Trophoblast cell (in vitro differentiated cells and primary cell): ENCODE results near the gene PBXIP1. TPM values are rescaled to one million over a fixed set of nuclear protein-coding genes. Genes with fewer than 3 reads are reported as not detected.

Experiments
- DNase-seq, 2 donors: peaks; one replicate each; pipeline ENCODE4 v3.0.0-alpha.2; 2016
- H2AFZ ChIP-seq: 2 replicates; pipeline ENCODE4 v1.6.1; 2013; ENCODE audit warnings: low read length, moderate library complexity, mild to moderate bottlenecking; ENCODE audit not compliant: insufficient read depth, poor library complexity
- H2AK5ac ChIP-seq: 2 replicates; pipeline ENCODE4 v1.6.1; 2013; ENCODE audit warnings: mild to moderate bottlenecking, low read length
- H2BK120ac ChIP-seq: 2 replicates; pipeline ENCODE4 v1.6.1; 2013; ENCODE audit warnings: low read length, mild to moderate bottlenecking, moderate library complexity; ENCODE audit not compliant: insufficient read depth, poor library complexity
- H2BK12ac ChIP-seq: 2 replicates; pipeline ENCODE4 v1.6.1; 2013; ENCODE audit warnings: mild to moderate bottlenecking, low read length, moderate library complexity
- H2BK5ac ChIP-seq: 2 replicates; pipeline ENCODE4 v1.6.1; 2013; ENCODE audit warnings: low read length, low read depth, moderate library complexity, mild to moderate bottlenecking; ENCODE audit not compliant: poor library complexity
- H3K14ac ChIP-seq: 2 replicates; pipeline ENCODE4 v1.6.1; 2013; ENCODE audit warnings: mild to moderate bottlenecking, low read length
- H3K18ac ChIP-seq: 2 replicates; pipeline ENCODE4 v1.6.1; 2013; ENCODE audit warnings: mild to moderate bottlenecking, low read length
- H3K23ac ChIP-seq: 2 replicates; pipeline ENCODE4 v1.6.1; 2013; ENCODE audit warnings: low read length
- H3K27ac ChIP-seq: 2 replicates; pipeline ENCODE4 v1.5.1; 2013; ENCODE audit warnings: low read depth, mild to moderate bottlenecking, inconsistent platforms, low read length, moderate library complexity
- H3K27me3 ChIP-seq: 2 replicates; pipeline ENCODE4 v1.6.1; 2013; ENCODE audit warnings: inconsistent platforms, mild to moderate bottlenecking, low read length, moderate library complexity; ENCODE audit not compliant: insufficient read depth
- H3K36me3 ChIP-seq, 2 experiments: 1 replicate in 1 of 2; 2 replicates in 1 of 2; pipeline ENCODE4 v1.6.1; 2013; ENCODE audit warnings: low read length in 2 of 2, mild to moderate bottlenecking in 2 of 2, moderate library complexity in 1 of 2; ENCODE audit not compliant: insufficient read depth in 2 of 2, control insufficient read depth in 1 of 2
- H3K4ac ChIP-seq: 2 replicates; pipeline ENCODE4 v1.6.1; 2013; ENCODE audit warnings: low read depth, mild to moderate bottlenecking, low read length, moderate library complexity
- H3K4me1 ChIP-seq, 2 experiments: 1 replicate in 1 of 2; 2 replicates in 1 of 2; pipeline ENCODE4 v1.6.1; 2013; ENCODE audit warnings: low read length in 2 of 2, mild to moderate bottlenecking in 2 of 2, moderate library complexity in 1 of 2; ENCODE audit not compliant: insufficient read depth in 2 of 2, control insufficient read depth in 1 of 2
- H3K4me2 ChIP-seq: 2 replicates; pipeline ENCODE4 v1.6.1; 2013; ENCODE audit warnings: inconsistent platforms, mild to moderate bottlenecking, low read length, moderate library complexity
- H3K4me3 ChIP-seq: 2 replicates; pipeline ENCODE4 v1.5.1; 2013; ENCODE audit warnings: mild to moderate bottlenecking, low read depth, low read length, inconsistent platforms
- H3K79me1 ChIP-seq: one replicate; pipeline ENCODE4 v1.6.1; 2013; ENCODE audit warnings: low read length
- H3K79me2 ChIP-seq: 2 replicates; pipeline ENCODE4 v1.6.1; 2013; ENCODE audit warnings: low read length, mild to moderate bottlenecking; ENCODE audit not compliant: control insufficient read depth, insufficient read depth, poor library complexity
- H3K9ac ChIP-seq: 2 replicates; pipeline ENCODE4 v1.6.1; 2013; ENCODE audit warnings: mild to moderate bottlenecking, low read length
- H3K9me3 ChIP-seq: 2 replicates; pipeline ENCODE4 v1.6.1; 2013; ENCODE audit warnings: low read depth, mild to moderate bottlenecking, control low read depth, inconsistent platforms, low read length; ENCODE audit not compliant: insufficient read depth
- H4K12ac ChIP-seq: 2 replicates; pipeline ENCODE4 v1.6.1; 2013; ENCODE audit warnings: low read depth, mild to moderate bottlenecking, low read length, moderate library complexity
- H4K8ac ChIP-seq: 2 replicates; pipeline ENCODE4 v1.6.1; 2013; ENCODE audit warnings: low read depth, mild to moderate bottlenecking, low read length, moderate library complexity
- H4K91ac ChIP-seq: one replicate; pipeline ENCODE4 v1.6.1; 2013; ENCODE audit warnings: low read depth, mild to moderate bottlenecking, low read length, moderate library complexity
- WGBS: extraction: QIAGEN DNeasy Blood & Tissue Kit; methylation state at CpG from one replicate; pipeline ENCODE4 v1.1.7; 2013; ENCODE audit warnings: missing lambda C conversion rate; ENCODE audit not compliant: insufficient read length, insufficient coverage; ENCODE audit errors: extremely low coverage; 5-methylcytosine and 5-hydroxymethylcytosine counted together
- polyA plus RNA-seq: library from polyadenylated mRNA; stranded (reverse); fragments of 200-250 nt; gene quantifications from 2 replicates; pipeline ENCODE4 v1.2.3, GENCODE V29; 2013

Gene PBXIP1, protein sequence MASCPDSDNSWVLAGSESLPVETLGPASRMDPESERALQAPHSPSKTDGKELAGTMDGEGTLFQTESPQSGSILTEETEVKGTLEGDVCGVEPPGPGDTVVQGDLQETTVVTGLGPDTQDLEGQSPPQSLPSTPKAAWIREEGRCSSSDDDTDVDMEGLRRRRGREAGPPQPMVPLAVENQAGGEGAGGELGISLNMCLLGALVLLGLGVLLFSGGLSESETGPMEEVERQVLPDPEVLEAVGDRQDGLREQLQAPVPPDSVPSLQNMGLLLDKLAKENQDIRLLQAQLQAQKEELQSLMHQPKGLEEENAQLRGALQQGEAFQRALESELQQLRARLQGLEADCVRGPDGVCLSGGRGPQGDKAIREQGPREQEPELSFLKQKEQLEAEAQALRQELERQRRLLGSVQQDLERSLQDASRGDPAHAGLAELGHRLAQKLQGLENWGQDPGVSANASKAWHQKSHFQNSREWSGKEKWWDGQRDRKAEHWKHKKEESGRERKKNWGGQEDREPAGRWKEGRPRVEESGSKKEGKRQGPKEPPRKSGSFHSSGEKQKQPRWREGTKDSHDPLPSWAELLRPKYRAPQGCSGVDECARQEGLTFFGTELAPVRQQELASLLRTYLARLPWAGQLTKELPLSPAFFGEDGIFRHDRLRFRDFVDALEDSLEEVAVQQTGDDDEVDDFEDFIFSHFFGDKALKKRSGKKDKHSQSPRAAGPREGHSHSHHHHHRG
- 24.7 and 25.5 TPM in 2 replicates for polyA plus RNA-seq

- Histone ChIP-seq H3K18ac (peak within 1 kb of the TSS; percentile 54), H3K79me2 (no peaks in the 10 kb centered on the region), H3K9me3 (no peaks in the 10 kb centered on the region), H4K12ac (peak within 1 kb of the TSS; percentile 61), H3K4me3 (peak within 1 kb of the TSS; percentile 68), H4K91ac (peak within 1 kb of the TSS; percentile 40), H3K14ac (peak within 1 kb of the TSS; percentile 47), H3K4me1 (peaks cover 15 to 22% of the 10 kb centered on the region in 2 experiments), H2AFZ (peak within 1 kb of the TSS; percentile 48), H2BK12ac (no peak within 1 kb of the TSS), H2BK120ac (peak within 1 kb of the TSS; percentile 29), H3K4me2 (peak within 1 kb of the TSS; percentile 99), H3K79me1 (peaks cover 2% of the 10 kb centered on the region), H3K27ac (peak within 1 kb of the TSS; percentile 61), H2AK5ac (no peak within 1 kb of the TSS), H4K8ac (peak within 1 kb of the TSS; percentile 69), H3K23ac (no peak within 1 kb of the TSS), H3K36me3 (peaks cover 17 to 20% of the 10 kb centered on the region in 2 experiments), H3K27me3 (no peaks in the 10 kb centered on the region), H3K9ac (peak within 1 kb of the TSS; percentile 89), H2BK5ac (peak within 1 kb of the TSS; percentile 23), H3K4ac (no peak within 1 kb of the TSS)
- no CpG with 5 or more reads among the region's 18 CpGs for WGBS
- DNase-seq, result peak; percentile 83 to 96
Measured at GRCh38 chr1:154955718-154956543, at the start of gene PBXIP1. Gene PBXIP1, minus strand, starts transcription at chr1:154956099. Its CDS starts 2,378 bp downstream, at chr1:154953721.

GRCh38 chr1:155005076-155006011 lies 49.4 kb upstream of the PBXIP1 start:
- Histone ChIP-seq H3K23ac (no peak overlapping the region), H3K9ac (no peak overlapping the region), H3K4me3 (no peak overlapping the region), H2BK120ac (no peak overlapping the region), H3K4me2 (no peak overlapping the region), H3K79me1 (peaks cover 31% of the 10 kb centered on the region), H3K4me1 (peaks cover 15 to 20% of the 10 kb centered on the region in 2 experiments), H2AK5ac (no peak overlapping the region), H4K91ac (no peak overlapping the region), H3K4ac (peak overlapping the region; percentile 60), H2BK5ac (no peak overlapping the region), H3K27me3 (no peaks in the 10 kb centered on the region), H3K36me3 (peaks cover 0 to 7% of the 10 kb centered on the region in 2 experiments), H3K9me3 (no peaks in the 10 kb centered on the region), H4K12ac (no peak overlapping the region), H2BK12ac (no peak overlapping the region), H3K27ac (no peak overlapping the region), H3K14ac (no peak overlapping the region), H3K18ac (no peak overlapping the region), H2AFZ (no peak overlapping the region), H4K8ac (no peak overlapping the region), H3K79me2 (peaks cover 20% of the 10 kb centered on the region)
- no peak for DNase-seq
- WGBS, result no CpG with 5 or more reads among the region's 17 CpGs

- Histone ChIP-seq H3K4ac (peak overlapping the region; percentile 8), H3K23ac (peak overlapping the region; percentile 23), H2BK12ac (peak overlapping the region; percentile 51), H3K18ac (peak overlapping the region; percentile 73), H3K36me3 (peaks cover 0 to 7% of the 10 kb centered on the region in 2 experiments), H3K4me1 (peaks cover 21 to 27% of the 10 kb centered on the region in 2 experiments), H3K4me3 (peak overlapping the region; percentile 93), H2BK120ac (peak overlapping the region; percentile 55), H3K27ac (peak overlapping the region; percentile 20), H2AK5ac (peak overlapping the region; percentile 44), H3K9me3 (no peaks in the 10 kb centered on the region), H3K14ac (peak overlapping the region; percentile 69), H3K79me2 (peaks cover 22% of the 10 kb centered on the region), H2AFZ (peak overlapping the region; percentile 26), H2BK5ac (peak overlapping the region; percentile 1), H3K9ac (no peak overlapping the region), H4K91ac (peak overlapping the region; percentile 97), H3K79me1 (peaks cover 36% of the 10 kb centered on the region), H3K4me2 (peak overlapping the region; percentile 95), H4K8ac (peak overlapping the region; percentile 7), H4K12ac (peak overlapping the region; percentile 34), H3K27me3 (no peaks in the 10 kb centered on the region)
- DNase-seq, result no peak
- no CpG with 5 or more reads among the region's 5 CpGs for WGBS
Measured at GRCh38 chr1:155004352-155005075, 48.6 kb upstream of the PBXIP1 start.
